PFSK-1 (cell line): ENCODE data around the gene STXBP5.

Experiments used
- FOXP2 ChIP-seq: optimal IDR thresholded peaks from 2 replicates; pipeline ENCODE3; 2011; ENCODE audit warnings: borderline replicate concordance, control low read depth, inconsistent platforms; ENCODE audit not compliant: insufficient read depth; ENCODE audit errors: extremely low read length, extremely low read depth
- POLR2AphosphoS5 ChIP-seq: IDR thresholded peaks from 2 replicates; pipeline ENCODE4 v1.6.1; 2012; ENCODE audit warnings: low read depth, mild to moderate bottlenecking, control low read depth, low read length, moderate library complexity
- SIN3A ChIP-seq: IDR thresholded peaks from 2 replicates; pipeline ENCODE4 v1.6.1; 2012; ENCODE audit warnings: mild to moderate bottlenecking, low read length, moderate library complexity, borderline replicate concordance; ENCODE audit not compliant: insufficient read depth
- TAF1 ChIP-seq: IDR thresholded peaks from 2 replicates; pipeline ENCODE4 v1.6.1; 2012; ENCODE audit warnings: low read length, control low read depth, borderline replicate concordance; ENCODE audit not compliant: insufficient read depth
- TF ChIP-seq, protein P1 (sequence below), 2 experiments: IDR thresholded peaks; 2 replicates each; pipeline versions ENCODE4 v1.6.1 to v1.8.0; 2011 to 2012; ENCODE audit warnings: low read depth in 2 of 2, low read length in 2 of 2, control low read depth in 1 of 2, inconsistent platforms in 1 of 2, mild to moderate bottlenecking in 1 of 2, moderate library complexity in 1 of 2; ENCODE audit not compliant: insufficient read depth in 1 of 2

Gene STXBP5

DNA sequence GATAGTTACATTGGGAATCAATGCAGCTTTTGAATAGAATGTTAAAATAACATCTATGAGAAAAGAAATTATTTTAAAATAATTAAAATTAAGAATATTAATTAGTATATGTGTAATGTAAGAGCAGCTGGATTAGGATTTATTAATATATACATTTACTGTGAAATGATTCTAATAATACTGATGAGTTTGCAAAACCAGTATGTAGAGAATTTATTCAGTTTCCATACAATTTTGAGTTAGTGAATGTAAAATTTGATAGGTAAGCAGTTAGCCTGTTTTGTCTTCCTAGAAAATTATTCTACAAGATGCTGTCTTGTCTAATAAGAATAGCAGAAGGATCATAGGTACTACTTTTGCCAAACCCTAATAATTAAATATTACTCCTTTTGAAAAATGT, 70.6 kb downstream of the STXBP5 start:
- TF ChIP-seq SIN3A, result no peak
- TF ChIP-seq TAF1, result no peak
- TF ChIP-seq POLR2AphosphoS5, result no peak
- TF ChIP-seq, protein P1, sequence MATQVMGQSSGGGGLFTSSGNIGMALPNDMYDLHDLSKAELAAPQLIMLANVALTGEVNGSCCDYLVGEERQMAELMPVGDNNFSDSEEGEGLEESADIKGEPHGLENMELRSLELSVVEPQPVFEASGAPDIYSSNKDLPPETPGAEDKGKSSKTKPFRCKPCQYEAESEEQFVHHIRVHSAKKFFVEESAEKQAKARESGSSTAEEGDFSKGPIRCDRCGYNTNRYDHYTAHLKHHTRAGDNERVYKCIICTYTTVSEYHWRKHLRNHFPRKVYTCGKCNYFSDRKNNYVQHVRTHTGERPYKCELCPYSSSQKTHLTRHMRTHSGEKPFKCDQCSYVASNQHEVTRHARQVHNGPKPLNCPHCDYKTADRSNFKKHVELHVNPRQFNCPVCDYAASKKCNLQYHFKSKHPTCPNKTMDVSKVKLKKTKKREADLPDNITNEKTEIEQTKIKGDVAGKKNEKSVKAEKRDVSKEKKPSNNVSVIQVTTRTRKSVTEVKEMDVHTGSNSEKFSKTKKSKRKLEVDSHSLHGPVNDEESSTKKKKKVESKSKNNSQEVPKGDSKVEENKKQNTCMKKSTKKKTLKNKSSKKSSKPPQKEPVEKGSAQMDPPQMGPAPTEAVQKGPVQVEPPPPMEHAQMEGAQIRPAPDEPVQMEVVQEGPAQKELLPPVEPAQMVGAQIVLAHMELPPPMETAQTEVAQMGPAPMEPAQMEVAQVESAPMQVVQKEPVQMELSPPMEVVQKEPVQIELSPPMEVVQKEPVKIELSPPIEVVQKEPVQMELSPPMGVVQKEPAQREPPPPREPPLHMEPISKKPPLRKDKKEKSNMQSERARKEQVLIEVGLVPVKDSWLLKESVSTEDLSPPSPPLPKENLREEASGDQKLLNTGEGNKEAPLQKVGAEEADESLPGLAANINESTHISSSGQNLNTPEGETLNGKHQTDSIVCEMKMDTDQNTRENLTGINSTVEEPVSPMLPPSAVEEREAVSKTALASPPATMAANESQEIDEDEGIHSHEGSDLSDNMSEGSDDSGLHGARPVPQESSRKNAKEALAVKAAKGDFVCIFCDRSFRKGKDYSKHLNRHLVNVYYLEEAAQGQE (IDR thresholded peaks at IDR 0.05; ENCODE audit: insufficient read depth in 1 of 2, low read depth in 2 of 2, low read length in 2 of 2), result no peak
- no peak for TF ChIP-seq FOXP2

- TF ChIP-seq SIN3A (no peak), FOXP2 (no peak), POLR2AphosphoS5 (no peak), TAF1 (no peak)
- TF ChIP-seq, protein P1 (IDR thresholded peaks at IDR 0.05; ENCODE audit: insufficient read depth in 1 of 2, low read depth in 2 of 2, low read length in 2 of 2), result no peak
Observed at GRCh38 chr6:147278891-147279290, 74.7 kb downstream of the STXBP5 start.

GRCh38 chr6:147279427-147279826, 75.2 kb downstream of the STXBP5 start:
- TF ChIP-seq TAF1, result no peak
- TF ChIP-seq, protein P1 (IDR thresholded peaks at IDR 0.05; ENCODE audit: insufficient read depth in 1 of 2, low read depth in 2 of 2, low read length in 2 of 2), result no peak
- no peak for TF ChIP-seq SIN3A
- no peak for TF ChIP-seq FOXP2
- no peak for TF ChIP-seq POLR2AphosphoS5

DNA sequence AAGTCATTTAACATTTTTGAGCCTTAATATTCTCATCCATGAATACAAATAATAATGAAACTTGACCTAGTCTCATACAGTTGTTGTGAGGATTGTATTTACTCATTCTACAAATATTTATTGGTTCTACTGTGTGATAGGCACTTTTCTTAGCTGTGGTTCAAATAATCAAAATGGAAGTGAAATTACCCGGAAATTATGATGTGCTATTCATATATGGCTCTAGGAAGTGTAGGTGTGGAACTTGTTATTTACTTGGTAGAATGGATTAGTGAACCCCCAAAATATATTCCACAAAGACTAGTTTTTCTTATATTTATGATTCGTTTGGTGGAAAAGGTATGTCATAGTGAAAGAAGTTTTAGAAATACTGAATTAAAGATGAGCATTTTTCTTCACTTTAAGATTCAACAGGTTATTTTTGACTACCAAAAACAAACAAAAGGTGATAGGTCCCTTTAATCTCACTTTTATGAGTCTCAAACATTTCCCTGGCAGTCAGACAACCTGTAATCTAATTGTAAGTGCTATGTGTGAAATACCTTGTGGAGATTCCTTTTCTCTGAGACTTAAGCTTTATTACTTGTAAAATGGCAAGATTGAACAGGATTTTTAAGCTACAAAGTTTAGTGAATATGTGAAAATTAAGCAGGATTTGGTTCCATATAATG, 77.8 kb downstream of the STXBP5 start:
- TF ChIP-seq, protein P1 (IDR thresholded peaks at IDR 0.05; ENCODE audit: insufficient read depth in 1 of 2, low read depth in 2 of 2, low read length in 2 of 2), result no peak
- TF ChIP-seq POLR2AphosphoS5 (no peak), FOXP2 (no peak), SIN3A (no peak), TAF1 (no peak)

DNA sequence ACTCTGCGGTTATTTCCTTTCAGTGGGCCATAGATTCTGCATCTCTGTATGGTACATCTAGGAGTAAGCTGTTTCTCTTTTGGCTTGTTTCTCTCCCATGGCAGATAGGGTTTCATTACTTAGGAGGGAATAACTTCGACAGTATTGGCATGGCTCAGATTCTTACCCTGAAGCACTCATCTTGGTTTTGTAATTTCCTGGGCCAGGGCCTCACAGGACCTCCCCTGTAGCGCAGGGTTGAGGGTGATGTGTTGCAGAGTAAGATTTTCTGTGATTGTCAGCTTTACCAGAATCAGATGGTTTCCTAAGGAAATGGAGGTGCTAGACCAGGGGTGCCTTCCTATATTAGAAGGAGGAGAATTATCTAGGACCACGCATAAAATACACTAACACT, 78.3 kb downstream of the STXBP5 start:
- no peak for TF ChIP-seq SIN3A
- TF ChIP-seq POLR2AphosphoS5, result no peak
